ENCODE results near the gene EDN2.

EDN2 gene

GRCh38 chr1:41524676-41525675 is 40.5 kb upstream of the EDN2 start:
- no peak for DNase-seq
- no peak overlapping the region for H3K27ac ChIP-seq
- H3K4me3 ChIP-seq (ENCODE audit: low read depth, low read length) = no peak overlapping the region
- no peaks in the 10 kb centered on the region for H3K9me3 ChIP-seq (ENCODE audit: severe bottlenecking)
- H3K36me3 ChIP-seq = no peaks in the 10 kb centered on the region
- no peaks in the 10 kb centered on the region for H3K27me3 ChIP-seq (ENCODE audit: insufficient read depth, low read depth, severe bottlenecking)
- TF ChIP-seq CTCF (IDR thresholded peaks at IDR 0.05; ENCODE audit: low read depth, low read length) = no peak

GRCh38 chr1:41523949-41524675 is 39.6 kb upstream of the EDN2 start:
- Histone ChIP-seq H3K9me3 (ENCODE audit: severe bottlenecking) (no peaks in the 10 kb centered on the region), H3K27ac (no peak overlapping the region), H3K27me3 (ENCODE audit: insufficient read depth, low read depth, severe bottlenecking) (no peaks in the 10 kb centered on the region), H3K4me3 (ENCODE audit: low read depth, low read length) (no peak overlapping the region), H3K36me3 (no peaks in the 10 kb centered on the region)
- TF ChIP-seq CTCF (IDR thresholded peaks at IDR 0.05; ENCODE audit: low read depth, low read length) = no peak
- DNase-seq = no peak

GRCh38 chr1:41523071-41523470 is 38.6 kb upstream of the EDN2 start:
- DNase-seq = no peak
- H3K9me3 ChIP-seq (ENCODE audit: severe bottlenecking) = no peaks in the 10 kb centered on the region
- H3K27me3 ChIP-seq (ENCODE audit: insufficient read depth, low read depth, severe bottlenecking) = no peaks in the 10 kb centered on the region
- no peak overlapping the region for H3K27ac ChIP-seq
- TF ChIP-seq CTCF (IDR thresholded peaks at IDR 0.05; ENCODE audit: low read depth, low read length) = no peak
- no peak overlapping the region for H3K4me3 ChIP-seq (ENCODE audit: low read depth, low read length)
- H3K36me3 ChIP-seq = no peaks in the 10 kb centered on the region

GRCh38 chr1:41521766-41522165 is 37.3 kb upstream of the EDN2 start:
- no peaks in the 10 kb centered on the region for H3K36me3 ChIP-seq
- TF ChIP-seq CTCF (IDR thresholded peaks at IDR 0.05; ENCODE audit: low read depth, low read length) = no peak
- no peak overlapping the region for H3K27ac ChIP-seq
- H3K4me3 ChIP-seq (ENCODE audit: low read depth, low read length) = no peak overlapping the region
- no peaks in the 10 kb centered on the region for H3K27me3 ChIP-seq (ENCODE audit: insufficient read depth, low read depth, severe bottlenecking)
- H3K9me3 ChIP-seq (ENCODE audit: severe bottlenecking) = no peaks in the 10 kb centered on the region
- DNase-seq = no peak

- no peak overlapping the region for H3K27ac ChIP-seq
- no peak overlapping the region for H3K4me3 ChIP-seq (ENCODE audit: low read depth, low read length)
- no peaks in the 10 kb centered on the region for H3K27me3 ChIP-seq (ENCODE audit: insufficient read depth, low read depth, severe bottlenecking)
- no peaks in the 10 kb centered on the region for H3K36me3 ChIP-seq
- H3K9me3 ChIP-seq (ENCODE audit: severe bottlenecking) = no peaks in the 10 kb centered on the region
- no peak for TF ChIP-seq CTCF (IDR thresholded peaks at IDR 0.05; ENCODE audit: low read depth, low read length)
- no peak for DNase-seq
Measured at GRCh38 chr1:41520951-41521752, 36.7 kb upstream of the EDN2 start.

Measured in WERI-Rb-1 (cell line).